Left colon (tissue), 2 donors: ENCODE data around the gene FGF10. TPM values are rescaled to one million over a fixed set of nuclear protein-coding genes. Genes with fewer than 3 reads are reported as not detected.

Experiments
- ATAC-seq: fragments of 200-7000 bp; cut with Tn5 transposase; one replicate; pipeline ENCODE4 v1.9.1; 2020; ENCODE audit warnings: mild to moderate bottlenecking, moderate library complexity
- DNase-seq, 2 donors: peaks; one replicate each; pipeline ENCODE4 v3.0.0-alpha.2; 2020
- intact Hi-C, 2 donors: fragments of 100-400 bp; cut with DNase I in 1 of 2; cut with micrococcal nuclease in 1 of 2; formaldehyde crosslinking; loops; one replicate each; pipeline versions ENCODE4 v1.11.2 to v1.14.0; 2022; cut with DNase I, micrococcal nuclease
- total RNA-seq, 2 donors: library from RNA; stranded (reverse); fragmentation: NEBNext Ultra II Directional; extraction: Animal tissue kit (Norgen Biotek cat#: 25700); gene quantifications; one replicate each; pipeline ENCODE4 v1.2.1, GENCODE V29; 2021
- donor health status: DM: no; HTN: no; CAD: no.
- donor health status: DM: yes; HTN: yes; CAD: no.

Gene FGF10
- total RNA-seq, 2 donors from 2014 or later = 1.5 to 3.5 TPM

DNA sequence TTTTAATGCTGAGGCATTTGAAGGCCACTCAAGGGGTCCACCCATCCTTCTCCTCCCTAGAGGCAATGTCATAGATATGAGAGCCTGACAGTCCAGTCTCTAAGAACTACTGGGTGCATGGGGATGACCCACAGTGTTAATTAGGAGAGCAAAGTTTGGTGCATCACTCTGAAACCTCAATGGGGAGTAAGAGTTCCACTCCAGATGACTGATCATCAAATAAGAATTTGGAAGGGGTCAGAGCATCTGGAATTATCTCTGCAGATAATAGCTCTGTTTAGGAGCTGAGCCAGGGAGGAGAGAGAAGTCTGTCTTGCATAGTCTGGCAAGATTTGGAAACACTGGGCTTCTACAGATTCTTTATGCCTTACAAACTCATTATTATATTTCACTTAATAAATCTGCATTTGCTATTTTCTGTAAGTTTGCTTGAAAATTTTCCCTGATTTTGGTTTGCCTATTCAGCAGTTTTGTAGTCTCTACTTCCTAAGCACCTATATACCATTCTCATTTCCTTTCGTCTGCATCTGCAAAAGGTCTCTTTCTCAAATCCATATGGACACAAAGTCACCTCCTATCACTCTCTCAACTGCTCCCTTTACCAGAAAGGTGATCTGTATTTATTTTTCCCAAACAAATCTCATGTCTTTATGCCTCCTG lies 27.7 kb downstream of the FGF10 start:
- ATAC-seq (no peak), DNase-seq (no peak)
- intact Hi-C loops = no loop called here

DNA sequence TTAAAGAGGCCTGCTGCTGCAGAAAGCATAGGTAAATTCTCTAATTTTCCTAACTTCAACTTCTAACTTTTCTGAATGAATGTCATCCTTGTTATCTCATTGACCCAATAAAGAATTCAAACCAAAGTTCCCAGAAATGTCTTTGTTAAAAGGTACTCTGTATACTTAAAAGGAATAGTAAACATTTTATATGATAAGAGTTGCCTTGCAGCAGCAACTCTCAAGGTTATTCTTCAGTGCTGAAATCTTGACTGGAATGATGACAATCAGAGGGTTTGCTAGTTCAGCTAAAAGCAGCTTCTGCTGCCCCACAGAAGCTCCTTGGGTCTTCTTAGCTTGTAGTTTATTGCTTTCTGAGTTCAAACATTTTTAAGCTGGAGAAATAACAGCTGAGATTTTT lies 28.3 kb downstream of the FGF10 start:
- no peak for DNase-seq
- intact Hi-C loops = no loop called here
- no peak for ATAC-seq

GRCh38 chr5:44358421-44358820 lies 30.8 kb downstream of the FGF10 start:
- DNase-seq = no peak
- ATAC-seq = no peak
- intact Hi-C loops = no loop called here

DNA sequence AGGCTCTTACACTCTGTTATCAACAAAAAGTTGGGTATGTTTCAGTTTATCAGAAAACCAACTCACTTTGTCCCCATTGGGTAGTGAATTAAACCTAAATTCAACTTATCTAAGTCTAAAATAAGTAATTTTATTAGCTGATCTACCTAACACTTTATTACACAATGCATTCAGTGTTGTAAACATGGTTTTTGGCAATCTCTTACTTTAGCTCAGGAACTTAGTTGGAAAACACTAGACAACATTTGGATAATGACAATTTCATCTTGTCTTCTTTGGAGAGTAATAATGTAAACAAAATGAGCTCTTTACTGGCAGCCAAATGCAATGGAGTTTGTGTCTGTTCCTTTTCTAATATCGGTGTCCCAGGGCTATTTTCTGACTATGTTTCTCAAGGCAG lies 33.0 kb downstream of the FGF10 start:
- ATAC-seq (no peak), DNase-seq (no peak)
- intact Hi-C loops = no loop called here

- DNase-seq = no peak
- ATAC-seq = no peak
- intact Hi-C loops = no loop called here
These were observed 43.3 kb downstream of the FGF10 start for GRCh38 chr5:44345871-44346270.

DNA sequence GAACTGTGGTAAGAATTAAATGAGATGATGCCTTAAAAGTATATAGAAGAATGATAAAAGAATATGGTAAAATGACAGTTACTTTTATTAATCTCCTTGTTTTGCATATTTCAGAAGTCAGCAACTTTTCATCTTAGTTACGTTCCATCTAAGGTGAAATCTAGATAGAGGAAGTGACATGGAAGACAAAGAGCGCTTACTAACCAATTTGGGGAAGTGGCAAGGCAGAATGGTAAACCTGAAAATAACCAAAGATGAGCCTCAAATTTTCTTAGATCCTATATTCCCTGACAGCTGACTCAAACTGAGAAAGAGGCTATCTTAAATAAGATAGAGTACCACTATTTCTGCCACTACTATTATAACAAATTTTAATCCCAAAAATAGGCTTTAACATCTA lies 52.5 kb downstream of the FGF10 start:
- ATAC-seq (no peak), DNase-seq (no peak)
- intact Hi-C loops = no loop called here

GRCh38 chr5:44334622-44335021 lies 54.6 kb downstream of the FGF10 start:
- ATAC-seq = no peak
- intact Hi-C loops = no loop called here

GRCh38 chr5:44332285-44332971 lies 56.8 kb downstream of the FGF10 start:
- DNase-seq = no peak
- intact Hi-C loops = no loop called here
- no peak for ATAC-seq

More at GRCh38 chr5:44334622-44335021, 54.6 kb downstream of the FGF10 start:
- no peak for DNase-seq

GRCh38 chr5:44331471-44332050 lies 57.7 kb downstream of the FGF10 start:
- intact Hi-C loops = no loop called here
- DNase-seq = no peak
- no peak for ATAC-seq

DNA sequence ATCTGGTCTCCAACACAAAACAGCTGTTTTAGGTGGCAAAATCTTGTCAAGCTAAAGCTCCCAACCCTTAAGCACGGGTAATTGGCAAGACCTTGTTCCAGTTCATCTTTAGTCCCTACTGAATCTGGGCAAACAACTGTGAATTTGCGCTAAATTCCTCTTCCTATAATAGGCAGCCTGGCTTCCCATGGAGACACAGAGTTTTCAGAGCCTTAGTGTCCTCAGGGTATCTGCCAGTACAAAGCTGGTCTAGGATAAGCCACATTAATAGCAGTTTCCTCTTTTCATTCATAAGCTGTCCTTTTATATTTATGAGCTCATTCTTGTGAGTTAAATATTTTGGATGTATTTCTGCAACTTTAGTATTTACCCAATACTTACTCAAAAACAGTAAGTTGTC lies 59.5 kb downstream of the FGF10 start:
- ATAC-seq (no peak), DNase-seq (no peak)
- intact Hi-C loops = no loop called here

DNA sequence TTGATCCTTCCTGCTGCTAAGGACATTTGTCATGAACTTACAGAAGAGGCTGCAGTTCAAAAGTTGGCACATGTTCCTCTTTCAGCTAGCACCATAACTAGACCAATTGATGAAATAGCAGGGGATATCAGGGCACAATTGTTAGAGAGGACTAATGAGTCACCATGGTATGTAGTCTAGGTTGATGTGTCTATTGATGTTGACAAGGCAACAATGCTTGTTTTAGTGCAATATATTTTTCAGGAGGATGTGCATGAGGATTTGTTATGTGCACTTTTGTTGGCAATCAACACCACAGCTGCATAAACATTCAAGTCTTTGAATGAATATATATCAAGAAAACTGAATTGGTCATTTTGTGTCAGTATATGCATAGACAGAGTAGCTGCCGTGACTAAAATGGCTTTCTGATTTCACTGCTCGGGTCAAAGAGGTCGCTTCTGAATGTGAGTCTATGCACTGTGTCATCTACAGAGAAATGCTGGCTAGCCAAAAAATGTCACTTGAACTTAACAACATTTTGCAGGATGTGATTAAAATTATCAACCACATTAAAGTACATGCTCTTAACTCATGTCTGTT lies 68.0 kb downstream of the FGF10 start:
- no peak for DNase-seq
- intact Hi-C loops = no loop called here

GRCh38 chr5:44320188-44320587 lies 69.0 kb downstream of the FGF10 start:
- DNase-seq = no peak
- ATAC-seq = no peak
- intact Hi-C loops = no loop called here

More for the DNA sequence above, 68.0 kb downstream of the FGF10 start:
- no peak for ATAC-seq

DNA sequence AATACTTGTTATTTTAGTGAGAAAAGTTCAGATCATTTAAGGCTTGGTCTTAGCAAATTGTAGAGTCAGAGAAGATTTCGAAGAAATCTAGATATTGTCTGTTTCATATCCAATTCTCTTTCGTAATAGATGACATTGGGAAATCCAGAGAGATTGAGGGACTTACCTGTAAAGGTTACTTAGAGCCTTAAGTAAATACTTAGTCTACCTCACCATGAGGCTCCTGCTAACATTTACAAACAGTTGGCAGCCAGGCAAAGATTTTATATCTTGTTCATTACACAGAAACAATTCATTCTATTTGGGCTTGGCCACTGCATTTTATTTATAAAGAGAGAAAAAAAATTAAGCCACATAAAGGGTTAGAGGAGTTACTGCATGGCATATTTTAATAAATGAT lies 70.3 kb downstream of the FGF10 start:
- ATAC-seq = no peak
- intact Hi-C loops = no loop called here
- DNase-seq = no peak

DNA sequence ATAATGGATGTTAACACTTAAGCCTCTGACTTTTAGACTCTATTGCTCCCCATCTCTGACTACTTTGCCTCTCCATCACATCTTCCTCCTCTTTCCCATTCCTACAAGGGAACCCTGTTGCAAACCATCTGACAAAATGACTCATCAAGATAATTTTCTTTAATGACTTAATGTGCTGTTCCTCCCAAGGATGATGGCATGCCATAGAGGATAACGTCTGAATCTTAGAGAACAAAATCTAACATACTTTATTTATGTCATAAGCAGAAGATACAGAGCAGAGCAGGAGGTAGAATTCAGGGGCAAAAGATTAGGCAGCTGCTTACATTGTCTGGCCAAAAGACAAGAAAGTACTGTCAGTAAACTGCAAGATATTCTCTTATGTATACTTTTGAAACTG lies 76.8 kb downstream of the FGF10 start:
- ATAC-seq = no peak
- intact Hi-C loops = no loop called here
- no peak for DNase-seq

- DNase-seq (no peak), ATAC-seq (no peak)
- intact Hi-C loops = no loop called here
These were observed 88.7 kb downstream of the FGF10 start for GRCh38 chr5:44300551-44300950.

GRCh38 chr5:44299394-44299793 lies 89.8 kb downstream of the FGF10 start:
- ATAC-seq (no peak), DNase-seq (no peak)
- intact Hi-C loops = no loop called here

- intact Hi-C loops = no loop called here
- DNase-seq (peak in 1 of 2 donors; percentile 3), ATAC-seq (no peak)
These were observed 94.7 kb downstream of the FGF10 start for GRCh38 chr5:44294516-44294915.

GRCh38 chr5:44292736-44293135 lies 96.5 kb downstream of the FGF10 start:
- no peak for DNase-seq
- ATAC-seq = no peak
- intact Hi-C loops = no loop called here

- intact Hi-C loops = no loop called here
- no peak for DNase-seq
- no peak for ATAC-seq
These were observed 110.8 kb downstream of the FGF10 start for GRCh38 chr5:44278469-44278868.

DNA sequence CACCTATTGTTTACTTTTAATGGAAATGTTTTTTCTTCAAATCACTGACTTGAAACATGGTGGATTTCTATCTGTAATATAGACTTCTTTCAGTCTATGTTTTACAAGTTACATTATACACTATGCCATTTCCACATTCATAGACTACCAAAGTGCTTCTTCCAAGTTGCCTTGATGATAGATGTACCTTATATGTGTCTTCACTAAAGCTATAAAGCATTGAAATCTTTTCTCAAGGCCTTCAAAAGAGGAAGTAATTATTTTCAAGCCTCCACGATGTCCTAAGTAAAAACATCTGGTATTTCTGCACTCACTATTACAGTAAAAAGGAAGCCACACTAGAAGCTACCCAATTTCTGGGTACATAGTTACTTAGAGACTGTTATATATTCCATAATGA lies 113.3 kb downstream of the FGF10 start:
- no peak for ATAC-seq

More for the DNA sequence above, 113.3 kb downstream of the FGF10 start:
- intact Hi-C loops = no loop called here
- no peak for DNase-seq
